Measurements from ENCODE around the gene RBM38. TPM values are rescaled to one million over a fixed set of nuclear protein-coding genes. Genes with fewer than 3 reads are reported as not detected.

The RBM38 gene
- total RNA-seq, 2 experiments from 2014 or later, result 60.3 to 63.1 TPM

DNA sequence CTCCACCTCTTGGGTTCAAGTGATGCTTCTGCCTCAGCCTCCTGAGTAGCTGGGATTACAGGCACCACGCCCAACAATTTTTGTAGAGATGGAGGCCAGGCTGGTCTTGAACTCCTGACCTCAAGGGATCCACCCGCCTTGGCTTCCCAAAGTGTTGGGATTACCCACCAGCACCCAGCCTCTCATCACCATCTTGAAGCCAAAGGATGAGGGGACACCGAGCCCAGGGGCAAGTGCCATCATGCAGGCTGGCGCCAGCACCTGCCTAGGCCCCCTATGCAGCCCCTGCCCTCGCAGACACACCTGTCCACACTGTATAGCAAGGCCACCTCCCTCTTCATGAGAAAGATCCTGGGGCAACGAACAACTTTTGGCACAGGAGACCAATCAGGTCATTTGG is 5.3 kb upstream of the RBM38 start:
- Mint-ChIP-seq H3K27me3 (ENCODE audit: low read depth) (no peaks in the 10 kb centered on the region), H3K4me1 (ENCODE audit: low read depth) (peaks cover 25% of the 10 kb centered on the region), H3K9me3 (no peaks in the 10 kb centered on the region), H3K4me3 (no peak overlapping the region), H3K36me3 (ENCODE audit: low read depth) (peaks cover 1% of the 10 kb centered on the region), H3K27ac (no peak overlapping the region)
- CTCF ChIA-PET, result no interaction called here
- no peak for DNase-seq
- intact Hi-C loops (cut with micrococcal nuclease), result no loop called here

DNA sequence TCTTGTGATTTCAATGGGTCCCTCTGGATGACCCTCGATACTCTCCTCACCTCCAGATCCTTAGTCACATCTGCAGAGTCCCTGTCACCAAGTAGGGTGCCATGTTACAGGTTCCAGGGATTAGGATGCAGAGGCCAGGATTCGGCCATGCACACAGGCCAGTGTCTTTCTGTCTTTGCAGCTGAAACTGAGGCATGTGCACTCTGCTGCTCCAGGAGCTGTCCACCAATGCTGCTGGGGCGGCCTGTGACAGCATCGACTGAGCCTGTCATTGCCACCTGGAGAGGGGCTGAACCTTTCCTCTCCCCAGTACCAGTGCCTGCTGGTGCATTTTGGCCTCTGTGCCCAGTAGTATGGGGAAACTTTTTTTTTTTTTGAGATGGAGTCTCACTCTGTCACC is 4.4 kb upstream of the RBM38 start:
- intact Hi-C loops (cut with micrococcal nuclease), result no loop called here
- no peak overlapping the region for H3K27ac Mint-ChIP-seq

DNA sequence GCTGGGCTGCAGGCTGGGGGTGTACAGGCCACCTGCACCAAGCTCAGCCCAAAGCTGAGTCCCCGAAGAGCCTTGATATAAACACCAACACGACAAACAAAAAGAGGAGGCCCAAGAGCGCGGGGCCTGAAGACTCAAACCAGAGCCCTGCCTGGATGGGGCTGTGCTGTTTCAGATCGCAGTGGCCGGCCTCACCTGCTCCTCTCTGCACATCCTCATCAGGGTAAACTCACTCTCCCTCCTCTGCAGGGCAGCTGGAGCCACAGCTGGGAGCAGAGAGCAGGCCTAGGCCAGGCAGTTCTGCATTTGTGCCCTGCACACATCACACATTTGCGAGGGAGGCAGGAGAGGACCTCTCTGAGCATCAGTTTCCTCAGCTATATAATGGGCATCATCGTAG is 3.7 kb upstream of the RBM38 start:
- intact Hi-C loops (cut with micrococcal nuclease), result no loop called here
- Mint-ChIP-seq H3K27me3 (ENCODE audit: low read depth) (no peaks in the 10 kb centered on the region), H3K27ac (no peak overlapping the region), H3K9me3 (no peaks in the 10 kb centered on the region), H3K36me3 (ENCODE audit: low read depth) (peaks cover 3% of the 10 kb centered on the region), H3K4me1 (ENCODE audit: low read depth) (peaks cover 18% of the 10 kb centered on the region), H3K4me3 (no peak overlapping the region)
- CTCF ChIA-PET, result interaction anchor here (4.2 kb wide), 1 partner anchor 8 kb away, joined by 16 read pairs; no protein-coding TSS in a partner anchor
- DNase-seq, result no peak

More for the DNA sequence above, 4.4 kb upstream of the RBM38 start:
- Mint-ChIP-seq H3K4me1 (ENCODE audit: low read depth) (peaks cover 25% of the 10 kb centered on the region), H3K9me3 (no peaks in the 10 kb centered on the region), H3K36me3 (ENCODE audit: low read depth) (peaks cover 1% of the 10 kb centered on the region), H3K27me3 (ENCODE audit: low read depth) (no peaks in the 10 kb centered on the region), H3K4me3 (no peak overlapping the region)
- CTCF ChIA-PET, result no interaction called here
- DNase-seq, result no peak

- peaks cover 17% of the 10 kb centered on the region for H3K4me1 Mint-ChIP-seq (ENCODE audit: low read depth)
- H3K36me3 Mint-ChIP-seq (ENCODE audit: low read depth), result peaks cover 7% of the 10 kb centered on the region
- H3K9me3 Mint-ChIP-seq, result no peaks in the 10 kb centered on the region
- intact Hi-C loops (cut with micrococcal nuclease), result no loop called here
- H3K27ac Mint-ChIP-seq, result no peak overlapping the region
- H3K4me3 Mint-ChIP-seq, result no peak overlapping the region
- DNase-seq, result no peak
- CTCF ChIA-PET, result interaction anchor here (3.2 to 4.2 kb wide), 2 partner anchors 8 to 11 kb away, joined by 11 to 16 read pairs; no protein-coding TSS in a partner anchor
- no peaks in the 10 kb centered on the region for H3K27me3 Mint-ChIP-seq (ENCODE audit: low read depth)
Measured at GRCh38 chr20:57387945-57388371, 3.2 kb upstream of the RBM38 start.

DNA sequence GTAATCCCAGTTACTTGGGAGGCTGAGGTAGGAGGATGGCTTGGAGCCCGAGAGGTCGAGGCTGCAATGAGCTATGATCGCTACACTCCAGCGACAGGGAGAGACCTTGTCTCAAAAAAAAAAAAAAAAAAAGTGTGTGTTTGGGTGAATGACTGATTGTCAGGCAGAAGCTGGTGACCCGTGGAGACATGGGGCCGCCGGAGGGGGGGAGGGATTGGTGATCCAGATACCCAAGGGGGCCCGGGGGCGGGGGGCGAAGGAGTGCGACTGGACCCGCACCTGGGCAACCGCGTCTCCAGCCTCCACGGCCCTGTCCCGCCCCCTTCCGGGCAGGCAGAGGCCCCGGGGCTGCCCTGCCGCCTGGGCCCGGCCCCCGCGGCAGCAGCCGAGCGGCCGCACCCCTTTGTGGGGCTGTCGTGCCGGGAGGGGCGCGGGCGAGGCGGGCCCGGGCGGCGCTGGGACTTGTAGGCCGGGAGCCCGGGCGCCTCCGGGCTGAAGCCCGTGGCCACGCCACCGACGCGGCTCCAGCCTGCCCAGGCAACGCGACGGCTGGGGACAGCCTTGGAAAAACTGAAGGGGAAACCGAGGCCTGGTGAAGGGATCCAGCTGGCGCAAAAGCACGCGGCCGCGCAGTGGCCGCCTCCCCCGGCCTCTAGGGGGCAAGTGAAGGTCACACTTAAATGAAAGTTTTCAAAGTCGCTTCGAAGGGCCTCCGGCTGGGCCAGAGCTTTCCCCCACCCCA is 2.1 kb upstream of the RBM38 start:
- CTCF ChIA-PET, result interaction anchor here (0.6 to 4.2 kb wide), 11 partner anchors 7 to 1800 kb away, joined by 3 to 16 read pairs (median 3); no protein-coding TSS in a partner anchor
- Mint-ChIP-seq H3K27ac (peak overlapping the region; percentile 97), H3K4me1 (ENCODE audit: low read depth) (peaks cover 28% of the 10 kb centered on the region), H3K36me3 (ENCODE audit: low read depth) (peaks cover 19% of the 10 kb centered on the region), H3K27me3 (ENCODE audit: low read depth) (no peaks in the 10 kb centered on the region), H3K4me3 (peak overlapping the region; percentile 82), H3K9me3 (no peaks in the 10 kb centered on the region)
- peak; percentile 69 for DNase-seq
- intact Hi-C loops (cut with micrococcal nuclease), result loop anchor here (1.0 kb wide), 2 partner anchors 9 to 46 kb away; no protein-coding TSS in a partner anchor

DNA sequence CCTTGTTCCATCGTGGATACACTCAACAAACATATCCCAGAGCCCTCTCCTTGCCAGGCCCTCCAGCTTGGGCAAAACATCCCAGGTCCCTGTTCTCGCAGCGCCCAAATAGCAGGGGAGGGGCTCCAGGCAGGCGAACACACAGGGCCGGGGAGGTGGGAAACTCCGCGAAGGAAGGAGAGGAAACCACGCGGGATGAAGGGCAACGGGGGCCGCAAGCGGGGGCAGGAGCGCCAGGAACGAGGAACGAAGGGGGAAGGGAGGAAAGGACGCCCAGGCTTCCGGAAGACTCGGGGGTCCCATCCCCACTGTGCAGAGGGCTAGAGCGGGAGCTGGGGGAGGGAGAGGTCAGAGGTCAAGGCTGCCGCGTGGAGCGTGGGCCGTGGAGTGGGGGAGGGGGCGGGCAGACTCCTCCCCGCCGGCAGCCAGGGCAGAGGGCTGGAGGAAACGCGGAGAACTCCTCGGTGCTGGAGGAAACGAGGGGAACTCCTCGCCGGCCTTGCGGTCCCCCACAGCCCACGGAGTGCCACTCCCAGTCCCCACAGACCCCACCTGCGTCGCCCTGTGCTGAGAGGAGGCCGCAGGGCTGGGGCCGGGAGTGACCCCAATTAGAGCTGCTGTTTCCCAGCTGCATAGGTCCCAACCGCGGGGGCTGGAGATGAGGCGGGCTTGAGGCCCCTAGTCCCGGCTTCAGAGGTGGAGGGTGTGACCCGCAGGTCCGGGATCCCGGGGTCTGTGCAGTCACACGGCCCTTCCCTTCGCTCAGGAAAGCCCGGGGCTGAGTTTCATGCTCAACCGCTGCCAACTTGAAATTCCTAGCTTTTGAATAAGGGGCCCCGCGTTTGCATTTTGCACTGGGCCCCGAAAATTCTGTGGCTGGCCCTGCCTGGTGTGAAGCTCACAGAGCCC is 1.2 kb upstream of the RBM38 start:
- CTCF ChIA-PET, result interaction anchor here (0.6 to 4.2 kb wide), 10 partner anchors 8 to 1263 kb away, joined by 3 to 16 read pairs (median 4); no protein-coding TSS in a partner anchor
- H3K27me3 Mint-ChIP-seq (ENCODE audit: low read depth), result no peaks in the 10 kb centered on the region
- peaks cover 25% of the 10 kb centered on the region for H3K36me3 Mint-ChIP-seq (ENCODE audit: low read depth)
- peak overlapping the region; percentile 82 for H3K4me3 Mint-ChIP-seq
- H3K4me1 Mint-ChIP-seq (ENCODE audit: low read depth), result peaks cover 37% of the 10 kb centered on the region
- DNase-seq, result peak; percentile 64
- peak overlapping the region; percentile 97 for H3K27ac Mint-ChIP-seq
- intact Hi-C loops (cut with micrococcal nuclease), result loop anchor here (1.0 to 10.0 kb wide), 6 partner anchors 8 to 1775 kb away; partner anchors contain the start of gene ZNF831
- H3K9me3 Mint-ChIP-seq, result no peaks in the 10 kb centered on the region

DNA sequence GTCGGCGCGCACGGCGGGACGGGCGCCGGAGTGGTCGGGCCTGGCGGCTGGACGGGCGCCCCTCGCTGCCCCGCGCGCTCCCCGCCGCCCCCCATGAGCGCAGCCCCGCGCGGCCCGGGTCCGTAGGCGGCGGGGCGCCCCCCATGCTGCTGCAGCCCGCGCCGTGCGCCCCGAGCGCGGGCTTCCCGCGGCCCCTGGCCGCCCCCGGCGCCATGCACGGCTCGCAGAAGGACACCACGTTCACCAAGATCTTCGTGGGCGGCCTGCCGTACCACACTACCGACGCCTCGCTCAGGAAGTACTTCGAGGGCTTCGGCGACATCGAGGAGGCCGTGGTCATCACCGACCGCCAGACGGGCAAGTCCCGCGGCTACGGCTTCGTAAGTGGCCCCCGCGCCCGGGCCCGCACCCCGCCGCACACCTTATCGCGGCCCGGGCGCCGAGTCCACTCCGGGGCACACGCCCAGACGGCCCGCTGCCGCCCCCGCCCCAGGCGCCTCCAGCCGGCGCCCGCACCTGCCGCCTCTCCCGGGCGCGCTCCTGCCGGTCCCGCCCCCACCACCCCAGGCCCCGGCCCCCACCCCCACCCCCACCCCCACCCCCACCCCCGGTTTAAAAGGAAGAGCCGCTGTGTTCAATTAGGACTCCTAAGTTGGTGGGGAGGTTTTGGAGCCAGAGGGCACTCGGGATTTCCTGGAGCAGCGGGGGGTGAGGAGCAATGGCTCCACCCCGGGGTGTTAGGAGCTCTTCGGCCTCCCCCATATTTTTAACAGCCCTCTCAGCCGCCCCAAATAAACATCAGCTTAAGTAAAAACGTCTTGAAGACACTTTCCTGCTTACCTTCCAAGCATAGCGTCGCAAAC is 474 bp downstream of the RBM38 start:
- H3K4me1 Mint-ChIP-seq (ENCODE audit: low read depth), result peaks cover 52% of the 10 kb centered on the region
- no peaks in the 10 kb centered on the region for H3K9me3 Mint-ChIP-seq
- no peaks in the 10 kb centered on the region for H3K27me3 Mint-ChIP-seq (ENCODE audit: low read depth)
- CTCF ChIA-PET, result interaction anchor here (0.8 to 4.2 kb wide), 5 partner anchors 10 to 106 kb away, joined by 3 to 16 read pairs (median 4); no protein-coding TSS in a partner anchor
- peak overlapping the region; percentile 90 for H3K4me3 Mint-ChIP-seq
- intact Hi-C loops (cut with micrococcal nuclease), result loop anchor here (1.0 to 10.0 kb wide), 6 partner anchors 42 to 1773 kb away; partner anchors contain the start of gene ZNF831
- H3K36me3 Mint-ChIP-seq (ENCODE audit: low read depth), result peaks cover 31% of the 10 kb centered on the region
- H3K27ac Mint-ChIP-seq, result peak overlapping the region; percentile 94
- peak; percentile 49 for DNase-seq

DNA sequence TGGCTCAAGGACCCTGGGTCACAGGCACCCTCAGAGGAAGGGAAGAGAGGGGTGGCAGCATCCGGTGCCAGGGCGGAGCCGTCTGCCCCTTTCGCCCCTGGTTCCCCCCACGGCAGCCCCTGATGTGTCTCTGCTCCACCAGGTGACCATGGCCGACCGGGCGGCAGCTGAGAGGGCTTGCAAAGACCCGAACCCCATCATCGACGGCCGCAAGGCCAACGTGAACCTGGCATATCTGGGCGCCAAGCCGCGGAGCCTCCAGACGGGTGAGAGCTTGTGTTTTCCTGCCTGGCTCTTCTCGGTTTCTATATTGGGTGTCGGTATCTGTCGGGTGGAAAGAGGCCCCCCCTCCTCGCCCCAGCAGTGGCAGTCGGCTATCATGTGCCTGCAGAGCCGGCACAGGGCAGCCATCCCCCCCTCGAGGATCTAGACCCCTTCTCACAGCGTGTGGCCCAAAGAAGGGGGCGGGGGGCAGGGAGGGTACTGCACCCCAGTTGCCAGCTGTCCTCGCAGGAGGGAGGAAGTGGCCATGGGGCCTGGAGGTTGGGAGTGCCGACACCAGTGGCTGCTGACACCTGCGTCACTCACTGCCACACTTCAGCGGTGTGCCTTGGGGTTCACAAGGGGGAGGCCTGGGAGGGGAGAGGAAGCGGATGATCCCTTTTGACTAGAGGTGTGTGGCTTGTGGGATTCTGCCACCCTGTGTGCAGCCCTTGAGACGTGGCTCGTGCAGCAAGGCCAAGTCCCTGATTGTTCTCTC is 1.5 kb downstream of the RBM38 start:
- DNase-seq, result peak; percentile 91
- peaks cover 62% of the 10 kb centered on the region for H3K4me1 Mint-ChIP-seq (ENCODE audit: low read depth)
- H3K36me3 Mint-ChIP-seq (ENCODE audit: low read depth), result peaks cover 40% of the 10 kb centered on the region
- CTCF ChIA-PET, result interaction anchor here (0.6 to 1.3 kb wide), 6 partner anchors 9 to 228 kb away, joined by 3 to 6 read pairs (median 4); partner anchors contain the start of gene ZBP1
- H3K27ac Mint-ChIP-seq, result peak overlapping the region; percentile 94
- H3K4me3 Mint-ChIP-seq, result peak overlapping the region; percentile 90
- no peaks in the 10 kb centered on the region for H3K27me3 Mint-ChIP-seq (ENCODE audit: low read depth)
- intact Hi-C loops (cut with micrococcal nuclease), result loop anchor here (1.0 to 10.0 kb wide), 6 partner anchors 41 to 1772 kb away; partner anchors contain the start of gene ZNF831
- no peaks in the 10 kb centered on the region for H3K9me3 Mint-ChIP-seq

DNA sequence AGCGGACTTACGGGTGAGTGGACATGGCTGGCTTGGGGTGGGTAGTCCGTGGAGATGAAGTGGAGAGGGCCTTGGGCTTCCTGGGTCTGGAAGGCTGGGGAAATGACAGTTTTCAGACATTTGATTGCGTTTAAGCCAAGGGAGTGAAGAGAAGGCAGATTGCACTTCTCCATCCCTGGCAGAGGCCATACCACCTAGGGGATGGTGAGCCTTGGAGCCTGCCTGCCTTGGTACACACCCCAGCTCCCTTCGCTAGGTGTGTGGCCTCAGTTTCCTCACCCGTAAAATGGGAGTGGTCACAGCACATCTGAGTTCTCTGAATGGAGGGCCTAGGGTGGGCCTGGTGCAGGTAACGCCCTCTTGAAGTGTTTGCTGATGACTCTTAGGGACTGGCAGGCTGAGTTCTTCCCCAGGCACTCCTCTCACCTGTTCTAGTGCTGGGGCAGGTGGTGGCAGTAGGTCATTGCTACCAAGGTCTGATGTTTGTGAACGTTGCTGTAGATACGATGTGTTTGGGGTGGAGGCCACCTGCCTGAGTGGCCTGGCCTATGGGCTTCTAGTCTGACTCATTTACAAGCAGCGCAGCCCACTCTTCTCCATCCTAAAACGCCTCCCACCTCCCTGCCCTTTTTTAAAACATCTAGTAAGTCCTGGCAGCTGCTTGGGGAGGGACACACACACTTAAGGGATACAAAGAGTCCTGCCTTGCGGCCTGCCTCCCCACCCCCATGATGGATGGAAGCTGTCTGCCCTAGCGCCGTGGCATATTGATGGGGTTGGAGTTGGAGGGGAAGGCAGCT is 2.3 kb downstream of the RBM38 start:
- Mint-ChIP-seq H3K4me1 (ENCODE audit: low read depth) (peaks cover 67% of the 10 kb centered on the region), H3K4me3 (peak overlapping the region; percentile 90), H3K27me3 (ENCODE audit: low read depth) (no peaks in the 10 kb centered on the region), H3K27ac (peak overlapping the region; percentile 94), H3K36me3 (ENCODE audit: low read depth) (peaks cover 43% of the 10 kb centered on the region), H3K9me3 (no peaks in the 10 kb centered on the region)
- CTCF ChIA-PET, result interaction anchor here (0.9 to 1.3 kb wide), 3 partner anchors 11 to 58 kb away, joined by 3 read pairs; no protein-coding TSS in a partner anchor
- intact Hi-C loops (cut with micrococcal nuclease), result loop anchor here (2.0 to 10.0 kb wide), 5 partner anchors 304 to 1771 kb away; partner anchors contain the start of gene ZNF831
- DNase-seq, result no peak

All from activated naive CD4-positive, alpha-beta T cell treated with anti-CD3 and anti-CD28 coated beads for 36 hours (primary cell).